PC-9 (cell line): Measurements from ENCODE around the gene EDAR. TPM values are rescaled to one million over a fixed set of nuclear protein-coding genes. Genes with fewer than 3 reads are reported as not detected.

Experiments used
- BruUV-seq: library from RNA; stranded (reverse); fragments of 400-500 nt; replicated peaks from 2 replicates; lab custom pipeline; 2021; lab: Mats Ljungman, UMichigan
- CTCF ChIA-PET: fragments of 300-600 bp; sonication (Branson Sonifier 250); formaldehyde crosslinking; loops from one replicate; lab custom pipeline; 2022; ENCODE audit warnings: antibody characterized with exemption; lab: Charles Lee
- POLR2A ChIA-PET: fragments of 300-600 bp; sonication (Branson Sonifier 250); formaldehyde crosslinking; loops from one replicate; lab custom pipeline; 2022; ENCODE audit warnings: antibody characterized with exemption; ENCODE audit not compliant: unreplicated experiment; lab: Charles Lee
- DNase-seq, 2 experiments: peaks; one replicate each; pipeline versions ENCODE4 v3.0.0 to v3.0.0-alpha.2; 2015 to 2022; ENCODE audit warnings: mixed read lengths in 1 of 2
- H2AFZ ChIP-seq: fragments of 200-600 bp; sonication (generic); 2 replicates; pipeline ENCODE4 v1.8.1; 2017; ENCODE audit warnings: antibody characterized with exemption
- H3F3A ChIP-seq: fragments of 200-600 bp; sonication (generic); 2 replicates; pipeline ENCODE4 v1.8.1; 2017; ENCODE audit warnings: antibody characterized with exemption, mild to moderate bottlenecking, low read depth; ENCODE audit not compliant: insufficient read depth
- H3K27ac ChIP-seq: fragments of 200-600 bp; sonication (generic); 2 replicates; pipeline ENCODE4 v1.6.1; 2016; ENCODE audit warnings: mixed run types
- H3K27me3 ChIP-seq: fragments of 200-600 bp; sonication (generic); 2 replicates; pipeline ENCODE4 v1.6.1; 2016; ENCODE audit warnings: low read depth, mixed run types; ENCODE audit not compliant: insufficient read depth
- H3K36me3 ChIP-seq: fragments of 200-600 bp; sonication (generic); 2 replicates; pipeline ENCODE4 v1.6.1; 2016; ENCODE audit warnings: low read depth, mixed run types
- H3K4me1 ChIP-seq: fragments of 200-600 bp; sonication (generic); replicated peaks from 2 replicates; pipeline ENCODE4 v1.6.1; 2016; ENCODE audit warnings: mixed run types; ENCODE audit not compliant: insufficient read depth
- H3K4me2 ChIP-seq: fragments of 200-600 bp; sonication (generic); 2 replicates; pipeline ENCODE4 v1.6.1; 2017; ENCODE audit warnings: mixed run types
- H3K4me3 ChIP-seq: fragments of 200-600 bp; sonication (generic); 2 replicates; pipeline ENCODE4 v1.6.1; 2016; ENCODE audit warnings: mixed run types
- H3K79me2 ChIP-seq: fragments of 200-600 bp; sonication (generic); 2 replicates; pipeline ENCODE4 v1.6.1; 2017; ENCODE audit warnings: low read depth, mixed run types
- H3K9me2 ChIP-seq: fragments of 200-600 bp; sonication (generic); 2 replicates; pipeline ENCODE4 v1.8.1; 2017; ENCODE audit warnings: mild to moderate bottlenecking; ENCODE audit not compliant: insufficient read depth
- H3K9me3 ChIP-seq: fragments of 200-600 bp; sonication (generic); 2 replicates; pipeline ENCODE4 v1.8.1; 2016; ENCODE audit warnings: low read depth; ENCODE audit not compliant: insufficient read depth
- H4K20me1 ChIP-seq: fragments of 200-600 bp; sonication (generic); 2 replicates; pipeline ENCODE4 v1.8.1; 2017; ENCODE audit not compliant: insufficient read depth
- EZH2 ChIP-seq: fragments of 200-600 bp; sonication (generic); IDR thresholded peaks from 2 replicates; pipeline ENCODE4 v1.8.0; 2017; ENCODE audit warnings: antibody characterized with exemption, low read depth
- intact Hi-C: fragments of 100-400 bp; cut with micrococcal nuclease; formaldehyde crosslinking; loops from one replicate; pipeline ENCODE4 v1.10.0; 2022; ENCODE audit not compliant: unreplicated experiment
- total RNA-seq: library from RNA; stranded (reverse); gene quantifications from 2 replicates; pipeline ENCODE4 v1.2.3, GENCODE V29; 2021
- TF ChIP-seq, protein P1 (sequence below): fragments of 200-600 bp; sonication (generic); conservative IDR thresholded peaks from 2 replicates; pipeline ENCODE4 v1.6.1; 2017; ENCODE audit warnings: mixed run types, antibody characterized with exemption, mild to moderate bottlenecking, moderate library complexity

The EDAR gene
- total RNA-seq, 1 experiment from 2014 or later = not detected

DNA sequence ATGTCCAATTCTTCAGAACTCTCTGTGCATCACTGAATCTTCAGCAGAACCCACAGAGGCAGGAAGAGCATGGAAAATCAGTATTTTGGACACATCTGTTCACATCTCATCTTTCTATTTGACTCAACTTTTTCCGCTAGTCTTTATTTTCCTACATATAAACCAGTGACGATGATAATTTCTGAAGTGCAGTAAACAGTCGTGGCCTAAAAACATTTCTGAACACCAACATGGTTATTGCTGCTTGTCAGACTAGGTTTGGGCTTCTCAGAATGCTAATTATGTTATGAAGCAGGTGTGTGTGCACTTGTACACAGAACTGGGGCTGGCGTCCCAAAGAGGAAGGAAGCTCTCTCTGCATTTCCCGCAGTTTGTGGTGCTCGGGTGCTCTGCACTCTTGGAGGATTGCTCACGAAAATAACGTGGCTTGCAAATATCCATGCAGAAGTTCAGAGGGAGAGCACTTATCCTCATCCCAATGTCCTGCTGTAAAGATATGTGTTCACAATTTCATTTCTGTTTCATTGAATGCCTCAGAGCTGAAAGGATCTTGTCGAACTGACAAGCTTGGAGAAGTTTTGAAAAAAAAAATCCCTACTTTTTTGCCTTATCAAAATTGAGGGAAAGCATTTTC lies 50.8 kb downstream of the EDAR start:
- no peaks in the 10 kb centered on the region for H3K79me2 ChIP-seq
- no peak overlapping the region for H3K4me3 ChIP-seq
- H3K27ac ChIP-seq = no peak overlapping the region
- H3K27me3 ChIP-seq = peaks cover 3% of the 10 kb centered on the region
- ChIA-PET CTCF (no interaction called here), POLR2A (no interaction called here)
- H3F3A ChIP-seq = no peaks in the 10 kb centered on the region
- peak in 1 of 2 experiments; percentile 28 for DNase-seq
- H3K9me3 ChIP-seq = no peaks in the 10 kb centered on the region
- intact Hi-C loops = no loop called here
- H2AFZ ChIP-seq = no peak overlapping the region
- TF ChIP-seq, protein P1, sequence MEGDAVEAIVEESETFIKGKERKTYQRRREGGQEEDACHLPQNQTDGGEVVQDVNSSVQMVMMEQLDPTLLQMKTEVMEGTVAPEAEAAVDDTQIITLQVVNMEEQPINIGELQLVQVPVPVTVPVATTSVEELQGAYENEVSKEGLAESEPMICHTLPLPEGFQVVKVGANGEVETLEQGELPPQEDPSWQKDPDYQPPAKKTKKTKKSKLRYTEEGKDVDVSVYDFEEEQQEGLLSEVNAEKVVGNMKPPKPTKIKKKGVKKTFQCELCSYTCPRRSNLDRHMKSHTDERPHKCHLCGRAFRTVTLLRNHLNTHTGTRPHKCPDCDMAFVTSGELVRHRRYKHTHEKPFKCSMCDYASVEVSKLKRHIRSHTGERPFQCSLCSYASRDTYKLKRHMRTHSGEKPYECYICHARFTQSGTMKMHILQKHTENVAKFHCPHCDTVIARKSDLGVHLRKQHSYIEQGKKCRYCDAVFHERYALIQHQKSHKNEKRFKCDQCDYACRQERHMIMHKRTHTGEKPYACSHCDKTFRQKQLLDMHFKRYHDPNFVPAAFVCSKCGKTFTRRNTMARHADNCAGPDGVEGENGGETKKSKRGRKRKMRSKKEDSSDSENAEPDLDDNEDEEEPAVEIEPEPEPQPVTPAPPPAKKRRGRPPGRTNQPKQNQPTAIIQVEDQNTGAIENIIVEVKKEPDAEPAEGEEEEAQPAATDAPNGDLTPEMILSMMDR = no peak
- no peak for TF ChIP-seq EZH2
- no peaks in the 10 kb centered on the region for H3K9me2 ChIP-seq
- BruUV-seq = no TSS peak
- no peaks in the 10 kb centered on the region for H3K36me3 ChIP-seq
- H4K20me1 ChIP-seq = no peaks in the 10 kb centered on the region; the same call in 1 of the 2 replicates
- no peak overlapping the region for H3K4me2 ChIP-seq
- H3K4me1 ChIP-seq = no peaks in the 10 kb centered on the region

DNA sequence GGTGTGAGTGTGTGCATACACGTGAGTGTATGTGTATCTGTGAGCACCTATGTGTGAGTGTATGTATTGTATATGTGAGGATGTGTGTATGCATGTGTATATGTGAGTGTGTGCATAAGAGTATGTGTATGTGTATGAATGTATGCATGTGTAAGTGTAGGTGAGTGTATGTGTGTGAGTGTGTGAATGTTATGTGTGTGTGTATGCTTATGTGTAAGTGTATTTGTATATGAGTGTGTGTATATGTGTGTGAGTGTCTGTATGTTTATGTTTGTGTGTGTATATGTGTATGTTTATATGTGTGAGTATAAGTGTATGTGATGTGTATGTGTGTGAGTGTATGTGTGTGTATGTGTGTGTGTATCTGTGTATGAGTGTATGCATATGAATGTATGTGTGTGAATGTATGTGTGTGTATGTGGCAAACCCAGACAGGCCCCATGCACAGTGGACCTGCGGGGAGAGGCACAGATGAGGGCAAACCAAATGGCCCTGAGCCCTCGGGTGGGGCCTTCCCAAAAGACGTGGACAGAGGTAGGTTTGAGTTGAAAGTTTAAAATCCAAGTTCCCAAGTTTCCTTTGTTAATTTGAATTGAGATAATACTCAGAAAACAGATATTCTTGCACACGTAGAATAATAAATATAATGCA lies 51.5 kb downstream of the EDAR start:
- CTCF ChIA-PET = no interaction called here
- TF ChIP-seq EZH2 = no peak
- TF ChIP-seq, protein P1 = no peak
- POLR2A ChIA-PET = no interaction called here
- intact Hi-C loops = no loop called here
- Histone ChIP-seq H3K4me3 (no peak overlapping the region), H3K27me3 (peaks cover 3% of the 10 kb centered on the region), H3F3A (no peaks in the 10 kb centered on the region), H3K36me3 (no peaks in the 10 kb centered on the region), H3K4me2 (no peak overlapping the region), H3K4me1 (no peaks in the 10 kb centered on the region), H3K79me2 (no peaks in the 10 kb centered on the region), H2AFZ (no peak overlapping the region), H3K9me3 (no peaks in the 10 kb centered on the region), H3K27ac (no peak overlapping the region), H4K20me1 (no peaks in the 10 kb centered on the region; the same call in 1 of the 2 replicates), H3K9me2 (no peaks in the 10 kb centered on the region)
- DNase-seq = no peak
- BruUV-seq = no TSS peak

DNA sequence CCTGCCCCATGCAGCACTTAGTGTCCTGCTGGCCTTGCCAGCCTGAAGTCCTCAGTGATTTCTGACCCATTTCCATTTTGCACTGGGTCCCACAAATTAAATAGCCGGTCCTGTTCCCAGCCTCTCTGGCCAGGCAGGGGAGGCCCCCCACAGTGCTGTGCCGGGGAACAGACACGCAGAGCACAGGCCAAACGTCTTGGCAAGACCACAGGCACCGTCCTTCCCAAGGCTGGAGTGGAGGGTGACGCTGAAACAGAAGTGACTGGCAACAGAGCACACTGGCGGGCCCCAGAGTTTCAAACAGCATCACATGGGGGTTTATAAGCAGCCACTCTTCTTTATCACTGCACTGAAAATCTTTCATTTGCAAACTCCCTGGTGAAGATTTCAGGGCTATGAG lies 52.2 kb downstream of the EDAR start:
- H3K4me3 ChIP-seq = no peak overlapping the region
- H2AFZ ChIP-seq = no peak overlapping the region
- no peak overlapping the region for H3K4me2 ChIP-seq
- no TSS peak for BruUV-seq
- H4K20me1 ChIP-seq = no peaks in the 10 kb centered on the region; the same call in 1 of the 2 replicates
- DNase-seq = no peak
- no peaks in the 10 kb centered on the region for H3K9me3 ChIP-seq
- no peaks in the 10 kb centered on the region for H3K36me3 ChIP-seq
- intact Hi-C loops = no loop called here
- TF ChIP-seq, protein P1 = no peak
- TF ChIP-seq EZH2 = no peak
- no peaks in the 10 kb centered on the region for H3K4me1 ChIP-seq
- H3K27ac ChIP-seq = no peak overlapping the region
- H3F3A ChIP-seq = no peaks in the 10 kb centered on the region
- H3K27me3 ChIP-seq = peaks cover 3% of the 10 kb centered on the region
- ChIA-PET POLR2A (no interaction called here), CTCF (no interaction called here)
- no peaks in the 10 kb centered on the region for H3K79me2 ChIP-seq
- no peaks in the 10 kb centered on the region for H3K9me2 ChIP-seq
